GM11168 (cell line): Measurements from ENCODE around the gene BFSP1.

ENCODE experiments used
- in situ Hi-C: fragments of 300-500 bp; cut with MboI; formaldehyde crosslinking; loops from one replicate; pipeline ENCODE4 v1.12.0; 2022; ENCODE audit warnings: low sequenced_read_pairs; ENCODE audit not compliant: unreplicated experiment

BFSP1 gene

DNA sequence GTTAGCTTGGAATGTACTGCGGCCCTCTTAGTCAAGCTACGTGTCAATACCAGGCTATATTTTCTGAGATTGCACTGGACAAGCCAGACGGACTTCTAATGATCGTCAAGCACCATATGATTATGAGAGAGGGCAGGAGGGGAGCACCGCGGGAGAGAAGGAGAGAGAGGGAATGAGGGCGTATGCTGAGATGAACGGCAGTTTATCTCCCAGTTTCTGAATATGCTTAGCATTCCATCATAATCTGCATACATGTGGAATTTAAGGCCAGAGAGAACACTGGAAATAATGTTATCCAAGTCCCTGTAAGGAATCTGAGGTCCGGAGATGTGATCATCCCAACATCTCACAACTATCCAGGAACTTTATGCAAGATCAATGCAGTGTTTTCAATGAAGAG is 60.2 kb downstream of the BFSP1 start:
- in situ Hi-C loops: no loop called here

DNA sequence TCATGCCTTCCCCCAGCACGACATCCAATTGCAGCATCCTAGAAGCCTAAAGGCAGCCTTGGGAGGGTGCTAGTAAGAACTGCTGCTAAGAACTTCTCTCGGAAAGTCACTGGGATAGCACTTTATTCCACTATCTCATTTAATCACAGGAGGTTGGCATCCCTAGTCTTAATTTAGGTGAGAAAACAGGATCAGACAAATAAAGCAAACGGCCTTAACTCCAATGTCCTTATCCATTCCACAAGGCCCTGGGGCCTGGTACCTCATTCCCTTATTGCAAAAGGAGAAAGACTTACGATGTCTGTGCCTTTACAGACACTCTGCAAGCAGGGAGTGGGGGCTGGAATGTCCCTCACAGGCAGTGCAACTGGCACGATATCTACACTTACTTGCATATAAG is 60.7 kb downstream of the BFSP1 start:
- in situ Hi-C loops: no loop called here

DNA sequence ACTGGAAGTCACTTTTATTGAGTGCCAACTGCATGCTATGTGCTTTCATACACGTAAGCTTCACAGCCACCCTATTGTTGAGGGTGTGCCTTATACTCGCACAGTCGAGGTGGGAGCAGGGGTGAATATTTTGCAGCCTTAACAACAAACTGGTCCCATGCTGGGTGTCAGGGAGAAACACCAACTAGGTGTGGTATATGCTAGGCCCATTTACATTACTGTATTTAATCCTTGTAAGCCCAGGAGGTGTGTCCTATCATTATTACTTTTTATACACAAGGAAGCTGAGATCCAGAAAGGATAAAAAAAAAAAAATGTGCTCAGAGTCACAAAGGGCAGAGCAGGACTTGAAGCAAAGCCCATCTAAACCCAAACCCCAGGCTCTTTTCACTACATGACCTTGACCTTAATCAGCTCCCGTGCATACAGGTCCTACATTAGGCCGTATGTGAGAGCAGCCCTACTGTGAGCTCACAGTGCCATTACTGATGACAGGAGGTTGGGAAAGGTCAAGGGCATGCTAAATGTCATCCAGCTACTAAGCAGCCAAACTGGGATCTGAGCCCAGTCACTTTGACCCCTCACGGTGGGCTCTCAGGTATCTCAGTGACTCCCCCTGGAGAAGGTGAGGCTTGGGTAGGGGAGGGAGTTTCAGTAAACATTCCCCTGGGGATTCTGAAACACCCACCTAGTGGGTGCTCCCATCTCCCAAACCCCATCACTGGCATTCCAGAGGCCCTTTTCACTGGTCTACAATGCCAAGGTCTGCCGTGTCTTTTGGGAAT is 61.7 kb downstream of the BFSP1 start:
- in situ Hi-C loops: no loop called here

DNA sequence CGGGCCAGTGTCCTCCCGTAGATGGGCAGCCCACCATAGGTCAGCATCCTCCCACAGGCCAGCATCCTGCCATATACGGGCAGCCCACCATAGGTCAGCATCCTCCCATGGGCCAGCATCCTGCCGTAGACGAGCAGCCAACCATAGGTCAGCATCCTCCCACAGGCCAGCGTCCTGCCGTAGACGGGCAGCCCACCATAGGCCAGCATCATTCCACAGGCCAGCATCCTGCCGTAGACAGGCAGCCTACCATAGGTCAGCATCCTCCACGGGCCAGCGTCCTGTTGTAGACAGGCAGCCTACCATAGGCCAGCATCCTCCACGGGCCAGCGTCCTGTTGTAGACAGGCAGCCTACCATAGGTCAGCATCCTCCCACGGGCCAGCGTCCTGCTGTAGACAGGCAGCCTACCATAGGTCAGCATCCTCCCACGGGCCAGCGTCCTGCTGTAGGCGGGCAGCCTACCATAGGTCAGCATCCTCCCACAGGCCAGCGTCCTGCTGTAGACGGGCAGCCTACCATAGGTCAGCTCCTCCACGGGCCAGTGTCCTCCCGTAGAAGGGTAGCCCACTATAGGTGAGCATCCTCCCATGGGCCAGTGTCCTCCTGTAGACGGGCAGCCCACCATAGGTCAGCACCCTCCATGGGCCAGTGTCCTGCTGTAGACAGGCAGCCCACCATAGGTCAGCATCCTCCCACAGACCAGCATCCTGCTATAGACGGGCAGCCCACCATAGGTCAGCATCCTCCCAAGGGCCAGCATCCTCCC is 62.9 kb downstream of the BFSP1 start:
- in situ Hi-C loops: no loop called here

GRCh38 chr20:17467120-17467655 is 64.0 kb downstream of the BFSP1 start:
- in situ Hi-C loops: no loop called here

GRCh38 chr20:17466641-17467040 is 64.5 kb downstream of the BFSP1 start:
- in situ Hi-C loops: no loop called here

DNA sequence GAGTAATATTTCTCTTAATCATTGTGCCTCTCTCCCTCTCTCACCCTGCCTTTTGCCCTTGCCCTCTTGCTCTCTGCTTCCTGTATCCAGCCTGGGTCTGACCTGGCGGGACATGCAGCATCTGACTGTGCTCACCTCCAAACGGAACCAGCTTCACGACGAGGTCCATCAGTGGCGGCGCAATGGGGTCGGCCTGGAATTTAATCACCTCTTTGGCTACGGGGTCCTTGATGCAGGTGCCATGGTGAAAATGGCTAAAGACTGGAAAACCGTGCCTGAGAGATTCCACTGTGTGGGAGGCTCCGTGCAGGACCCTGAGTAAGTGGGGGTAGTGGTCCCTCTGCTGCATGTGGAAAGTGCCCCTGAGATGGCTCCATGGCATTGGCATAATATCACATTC is 65.9 kb downstream of the BFSP1 start:
- in situ Hi-C loops: no loop called here

GRCh38 chr20:17463711-17464110 is 67.5 kb downstream of the BFSP1 start:
- in situ Hi-C loops: no loop called here

DNA sequence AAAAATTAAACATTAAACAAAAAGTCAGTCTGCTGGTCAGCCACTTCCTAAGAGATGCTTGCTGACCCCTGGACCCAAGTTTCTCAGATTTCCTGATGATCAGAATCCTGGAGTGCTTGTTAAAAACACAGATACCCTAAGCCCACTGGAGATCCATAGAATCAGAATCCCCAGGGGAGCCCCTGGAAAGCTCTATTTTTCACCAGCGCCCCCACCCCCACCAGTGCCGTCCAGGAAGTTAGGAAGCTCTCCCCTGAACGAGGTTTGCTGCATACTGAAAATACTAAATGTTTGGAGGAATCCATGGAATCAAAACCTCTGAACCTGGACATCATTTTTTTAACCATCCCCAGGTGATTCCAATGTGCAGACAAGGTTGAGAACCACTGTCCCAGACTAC is 69.2 kb downstream of the BFSP1 start:
- in situ Hi-C loops: no loop called here

DNA sequence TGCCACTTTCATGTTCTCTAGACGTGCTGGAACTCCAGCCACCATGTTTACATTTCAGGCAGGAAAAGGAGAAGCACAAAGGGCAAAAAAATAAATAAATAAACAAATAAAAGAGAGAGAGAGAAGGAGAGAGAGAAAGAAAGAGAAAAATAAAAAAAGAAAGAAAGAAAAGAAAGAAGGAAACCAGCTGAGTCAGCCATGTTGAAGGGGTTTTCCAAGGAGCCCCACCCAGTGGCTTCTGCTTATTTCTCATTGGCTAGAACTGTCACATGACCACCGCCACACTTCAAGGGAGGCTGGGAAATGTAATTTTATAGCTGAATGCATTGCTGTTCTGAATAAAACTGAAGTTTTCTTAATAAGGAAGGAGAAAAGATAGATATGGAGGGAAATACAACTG is 71.1 kb downstream of the BFSP1 start:
- in situ Hi-C loops: no loop called here

- in situ Hi-C loops: no loop called here
Observed at GRCh38 chr20:17457588-17458190, 73.5 kb downstream of the BFSP1 start.

DNA sequence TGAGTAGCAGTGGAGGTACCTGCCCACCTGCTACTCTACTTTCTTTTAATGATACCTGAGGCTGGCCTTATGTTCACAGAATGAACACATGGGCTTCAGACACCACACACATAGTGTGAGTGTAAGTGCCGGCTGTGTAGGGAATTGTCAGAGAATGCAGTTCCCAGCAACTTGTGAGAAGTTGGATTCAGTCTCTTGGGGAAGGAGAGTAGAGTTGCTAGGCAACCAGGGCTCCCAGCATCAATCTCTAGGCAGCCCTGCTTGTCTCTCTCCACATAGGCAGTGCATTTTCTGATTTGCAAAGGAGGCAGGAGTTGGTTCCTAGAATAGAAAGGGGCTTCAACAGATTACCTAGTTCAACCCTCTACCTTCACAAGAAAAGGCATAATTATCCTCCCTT is 74.1 kb downstream of the BFSP1 start:
- in situ Hi-C loops: no loop called here

DNA sequence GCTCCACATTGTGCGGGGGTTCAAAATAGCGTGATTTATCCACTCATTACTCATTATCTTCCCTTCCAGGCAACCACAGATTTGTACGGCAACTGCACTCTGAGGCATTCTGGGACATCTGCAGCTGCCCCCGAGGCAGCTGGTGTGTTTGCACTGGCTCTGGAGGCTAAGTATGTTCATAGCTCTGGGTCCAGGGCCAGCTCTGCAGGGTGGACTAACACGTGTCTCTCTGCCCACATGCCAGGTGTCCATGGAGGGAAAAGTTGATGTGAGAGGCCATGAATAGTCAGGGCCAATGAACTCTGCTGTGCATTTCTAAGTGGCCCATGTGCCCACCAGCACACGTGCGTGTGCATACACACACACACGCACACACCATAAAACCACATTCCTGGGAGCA is 74.9 kb downstream of the BFSP1 start:
- in situ Hi-C loops: no loop called here

DNA sequence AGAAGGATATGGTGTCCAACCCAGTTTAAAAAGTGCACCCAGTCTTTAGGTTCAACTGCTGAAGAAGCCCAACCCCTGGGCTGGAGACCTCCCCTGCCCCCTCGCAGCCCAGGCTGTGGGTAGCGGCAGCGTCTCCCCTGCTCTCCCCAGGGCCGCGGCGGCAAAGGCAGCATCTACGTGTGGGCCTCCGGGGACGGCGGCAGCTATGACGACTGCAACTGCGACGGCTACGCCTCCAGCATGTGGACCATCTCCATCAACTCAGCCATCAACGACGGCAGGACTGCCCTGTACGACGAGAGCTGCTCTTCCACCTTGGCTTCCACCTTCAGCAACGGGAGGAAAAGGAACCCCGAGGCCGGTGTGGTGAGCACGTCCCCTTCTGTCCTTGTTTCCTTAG is 77.6 kb downstream of the BFSP1 start:
- in situ Hi-C loops: no loop called here

GRCh38 chr20:17452441-17452840 is 78.7 kb downstream of the BFSP1 start:
- in situ Hi-C loops: no loop called here

DNA sequence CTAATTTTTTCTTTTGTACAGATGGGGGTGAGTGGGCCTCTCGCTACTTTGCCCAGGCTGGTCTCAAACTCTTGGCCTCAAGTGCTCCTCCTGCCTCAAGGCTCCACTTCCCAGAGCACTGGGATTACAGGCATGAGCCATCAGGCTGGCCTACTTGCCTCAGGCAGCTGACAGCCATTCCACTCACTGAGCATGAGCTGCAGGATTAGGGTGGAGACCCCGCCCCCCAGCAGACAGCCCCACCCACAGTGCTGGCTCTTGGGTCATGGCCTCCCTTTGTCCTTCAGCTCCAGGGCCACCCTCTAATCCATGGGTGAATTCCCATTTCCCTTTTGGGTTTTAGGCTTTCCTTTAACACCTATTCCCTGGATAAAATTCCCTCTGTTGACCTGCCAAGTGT is 82.1 kb downstream of the BFSP1 start:
- in situ Hi-C loops: no loop called here

DNA sequence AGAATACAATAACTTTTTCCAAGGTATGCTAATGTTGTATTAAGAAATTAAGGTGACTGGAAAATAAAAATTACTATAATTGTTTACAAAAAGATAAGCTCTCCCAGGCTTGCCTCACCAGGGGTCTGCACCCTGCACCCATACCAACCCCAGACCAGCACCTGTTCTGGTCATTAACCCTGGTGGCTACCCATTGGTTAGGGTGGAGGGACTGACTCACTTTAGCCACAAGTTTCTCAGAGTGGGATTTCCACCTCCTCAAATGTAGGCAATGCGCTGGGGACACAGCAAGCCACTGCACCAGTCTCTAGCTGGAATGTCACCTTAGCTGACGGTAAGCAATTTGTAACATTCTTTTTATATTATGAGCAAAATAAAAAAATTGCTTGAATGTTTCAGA is 83.1 kb downstream of the BFSP1 start:
- in situ Hi-C loops: no loop called here

DNA sequence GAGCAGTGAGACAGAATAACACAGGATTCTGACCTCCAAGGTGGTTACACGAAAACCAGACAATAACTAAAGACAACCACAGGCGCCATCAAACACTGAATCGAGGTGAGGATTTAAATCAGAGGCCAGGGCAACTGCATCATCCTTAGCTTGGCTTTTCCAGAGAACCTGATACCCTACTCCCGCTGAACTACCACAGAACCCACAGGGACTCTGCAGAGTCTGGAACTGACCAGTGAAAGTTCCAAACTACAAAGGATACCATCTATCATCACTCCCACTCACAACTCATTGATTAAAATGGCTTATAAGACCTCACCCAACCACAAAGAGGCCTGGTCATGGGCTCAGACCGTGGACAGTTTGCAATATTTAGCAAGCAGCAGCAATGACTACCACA is 85.0 kb downstream of the BFSP1 start:
- in situ Hi-C loops: no loop called here

DNA sequence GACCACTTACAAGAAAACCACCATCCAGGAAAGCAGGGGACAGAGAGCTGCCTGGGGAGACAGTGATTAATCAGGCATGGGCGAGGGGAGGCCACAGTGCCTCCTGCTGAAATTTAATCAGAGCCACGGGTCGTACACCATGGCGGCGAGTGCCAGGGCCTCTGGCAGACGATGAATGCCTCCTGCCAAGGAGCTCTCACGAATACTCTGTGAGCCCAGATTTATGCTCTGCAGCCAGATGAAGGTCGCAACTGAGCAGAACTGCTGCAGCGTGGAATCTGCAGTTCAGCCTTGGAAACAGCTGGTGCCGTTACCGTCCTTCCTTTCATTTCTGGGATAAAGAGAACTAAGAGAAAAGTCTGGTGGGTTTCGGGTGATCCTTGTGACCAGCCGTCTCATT is 85.6 kb downstream of the BFSP1 start:
- in situ Hi-C loops: no loop called here

DNA sequence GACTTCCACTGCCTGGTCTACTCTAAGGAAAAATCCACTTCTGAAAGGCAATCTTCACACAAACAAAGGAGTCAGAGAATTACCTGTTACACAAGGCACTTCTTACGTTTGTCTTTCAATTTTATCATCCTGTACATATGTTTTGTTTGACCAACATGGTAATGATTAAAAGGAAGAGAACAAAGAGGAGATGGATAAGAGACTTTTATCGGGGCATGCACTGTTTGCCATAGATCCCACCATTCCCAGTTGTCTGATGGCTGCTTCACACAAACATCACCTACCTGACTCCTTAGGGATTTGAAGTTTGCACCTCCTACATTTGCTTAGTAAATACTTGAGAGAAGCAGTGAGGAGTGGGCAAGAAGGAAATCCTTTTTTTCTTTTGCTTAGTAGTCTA is 87.1 kb downstream of the BFSP1 start:
- in situ Hi-C loops: no loop called here
